GM18867 (cell line): ENCODE measurements around the gene PLXNA3.

Experiments used
- ATAC-seq: cut with Tn5 transposase; IDR thresholded peaks from one replicate; pipeline ENCODE4 v1.9.1; 2021; ENCODE audit warnings: mild to moderate bottlenecking, moderate library complexity; ENCODE audit not compliant: unreplicated experiment

Gene PLXNA3

GRCh38 chrX:154525606-154526490 lies 67.8 kb downstream of the PLXNA3 start:
- no peak for ATAC-seq

GRCh38 chrX:154526901-154527675 lies 69.0 kb downstream of the PLXNA3 start:
- ATAC-seq: peak; percentile 68
